Sigmoid colon (tissue), 3 donors: ENCODE results near the gene KAZN.

Experiments
- POLR2A ChIP-seq, 2 donors: fragments of 450-650 bp; IDR thresholded peaks; one replicate each; pipeline ENCODE4 v1.6.1; 2016; ENCODE audit warnings: antibody characterized with exemption in 2 of 2, mild to moderate bottlenecking in 2 of 2, moderate library complexity in 2 of 2
- TF ChIP-seq, protein P1 (sequence below), 4 experiments: fragments of 450-650 bp in 3 of 4; fragments of 200-600 bp in 1 of 4; IDR thresholded peaks; one replicate each; pipeline ENCODE4 v1.5.1; 2016 to 2019; ENCODE audit warnings: antibody characterized with exemption in 4 of 4, mild to moderate bottlenecking in 3 of 4, moderate library complexity in 2 of 4

GRCh38 chr1:15110867-15111230 is 512.4 kb downstream of the KAZN start:
- TF ChIP-seq, protein P1, sequence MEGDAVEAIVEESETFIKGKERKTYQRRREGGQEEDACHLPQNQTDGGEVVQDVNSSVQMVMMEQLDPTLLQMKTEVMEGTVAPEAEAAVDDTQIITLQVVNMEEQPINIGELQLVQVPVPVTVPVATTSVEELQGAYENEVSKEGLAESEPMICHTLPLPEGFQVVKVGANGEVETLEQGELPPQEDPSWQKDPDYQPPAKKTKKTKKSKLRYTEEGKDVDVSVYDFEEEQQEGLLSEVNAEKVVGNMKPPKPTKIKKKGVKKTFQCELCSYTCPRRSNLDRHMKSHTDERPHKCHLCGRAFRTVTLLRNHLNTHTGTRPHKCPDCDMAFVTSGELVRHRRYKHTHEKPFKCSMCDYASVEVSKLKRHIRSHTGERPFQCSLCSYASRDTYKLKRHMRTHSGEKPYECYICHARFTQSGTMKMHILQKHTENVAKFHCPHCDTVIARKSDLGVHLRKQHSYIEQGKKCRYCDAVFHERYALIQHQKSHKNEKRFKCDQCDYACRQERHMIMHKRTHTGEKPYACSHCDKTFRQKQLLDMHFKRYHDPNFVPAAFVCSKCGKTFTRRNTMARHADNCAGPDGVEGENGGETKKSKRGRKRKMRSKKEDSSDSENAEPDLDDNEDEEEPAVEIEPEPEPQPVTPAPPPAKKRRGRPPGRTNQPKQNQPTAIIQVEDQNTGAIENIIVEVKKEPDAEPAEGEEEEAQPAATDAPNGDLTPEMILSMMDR (IDR thresholded peaks at IDR 0.05) = no peak
- TF ChIP-seq POLR2A (IDR thresholded peaks at IDR 0.05) = no peak
